Breast epithelium (tissue), 4 donors: ENCODE measurements around the gene FBXO22. TPM values are rescaled to one million over a fixed set of nuclear protein-coding genes. Genes with fewer than 3 reads are reported as not detected.

Experiments
- DNase-seq, 2 donors: peaks; one replicate each; pipeline ENCODE4 v3.0.0-alpha.2; 2019; ENCODE audit warnings: low spot score in 2 of 2
- H3K27ac ChIP-seq, 2 donors: fragments of 200-600 bp; sonication (generic) in 1 of 2; one replicate each; pipeline ENCODE4 v1.5.1; 2016 to 2019; ENCODE audit warnings: mild to moderate bottlenecking in 1 of 2
- H3K27me3 ChIP-seq, 2 donors: fragments of 200-600 bp; sonication (generic) in 1 of 2; one replicate each; pipeline versions ENCODE4 v1.5.1 to v1.6.0; 2017 to 2019; ENCODE audit warnings: control low read depth in 1 of 2, mild to moderate bottlenecking in 1 of 2
- H3K36me3 ChIP-seq: fragments of 200-600 bp; one replicate; pipeline ENCODE4 v1.5.1; 2019
- H3K4me1 ChIP-seq, 2 donors: fragments of 200-600 bp; sonication (generic); one replicate each; pipeline ENCODE4 v1.5.1; 2016 to 2019; ENCODE audit warnings: control low read depth in 1 of 2
- H3K4me3 ChIP-seq, 3 donors: fragments of 200-600 bp; sonication (generic); 1 replicate in 2 of 3; 2 replicates in 1 of 3; pipeline ENCODE4 v1.5.1; 2016 to 2019; ENCODE audit warnings: mild to moderate bottlenecking in 3 of 3, moderate library complexity in 2 of 3
- H3K9me3 ChIP-seq, 2 donors: fragments of 200-600 bp; sonication (generic) in 1 of 2; one replicate each; pipeline ENCODE4 v1.5.1; 2016 to 2019; ENCODE audit warnings: control low read depth in 1 of 2
- POLR2A ChIP-seq: fragments of 450-650 bp; IDR thresholded peaks from one replicate; pipeline ENCODE4 v1.6.1; 2016; ENCODE audit warnings: antibody characterized with exemption, mild to moderate bottlenecking, moderate library complexity
- POLR2AphosphoS5 ChIP-seq, 3 donors: sonication (generic); formaldehyde crosslinking; IDR thresholded peaks; one replicate each; pipeline ENCODE4 v1.6.1; 2017; ENCODE audit warnings: antibody characterized with exemption in 3 of 3
- intact Hi-C: fragments of 100-400 bp; cut with DNase I; formaldehyde crosslinking; loops from one replicate; pipeline ENCODE4 v1.15.1; 2023; ENCODE audit warnings: low total_unique reads
- total RNA-seq, 3 donors: library from RNA; depleted of rRNA; stranded (reverse); fragments of >200 nt; gene quantifications; one replicate each; pipeline ENCODE4 v1.1.0, GENCODE V29; 2016
- TF ChIP-seq, protein P1 (sequence below), 3 donors: fragments of 450-650 bp; IDR thresholded peaks; one replicate each; pipeline ENCODE4 v1.5.1; 2016 to 2017; ENCODE audit warnings: antibody characterized with exemption in 3 of 3, mild to moderate bottlenecking in 3 of 3, moderate library complexity in 3 of 3

The FBXO22 gene
- total RNA-seq, 3 donors from 2014 or later = 12.8 to 25.3 (median 24.6) TPM

DNA sequence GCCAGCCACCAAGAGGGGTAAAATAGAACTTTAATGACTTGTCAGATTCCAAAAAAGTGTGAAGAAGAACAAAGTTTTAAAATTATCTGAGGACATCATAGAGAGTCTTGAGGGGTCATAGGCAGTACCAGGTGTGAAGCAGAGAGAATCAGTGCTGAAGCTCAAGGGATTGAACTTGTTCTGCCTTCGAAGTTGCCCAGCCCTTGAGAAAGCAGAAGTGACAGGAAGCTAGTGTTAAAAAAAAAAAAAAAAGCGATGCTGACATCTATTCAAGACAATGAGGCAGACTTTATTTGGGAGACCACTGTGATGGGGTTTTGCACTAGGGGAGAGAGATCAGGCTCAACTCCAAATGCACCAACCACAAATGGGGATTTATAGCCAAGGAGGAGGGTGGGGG is 21.8 kb downstream of the FBXO22 start:
- no peak overlapping the region for H3K4me3 ChIP-seq
- intact Hi-C loops = no loop called here
- no peak for DNase-seq
- H3K9me3 ChIP-seq = no peaks in the 10 kb centered on the region
- H3K36me3 ChIP-seq = no peaks in the 10 kb centered on the region
- no peaks in the 10 kb centered on the region for H3K4me1 ChIP-seq
- no peak overlapping the region for H3K27ac ChIP-seq
- no peaks in the 10 kb centered on the region for H3K27me3 ChIP-seq
- no peak for TF ChIP-seq POLR2AphosphoS5 (IDR thresholded peaks at IDR 0.05)
- no peak for TF ChIP-seq POLR2A
- TF ChIP-seq, protein P1, sequence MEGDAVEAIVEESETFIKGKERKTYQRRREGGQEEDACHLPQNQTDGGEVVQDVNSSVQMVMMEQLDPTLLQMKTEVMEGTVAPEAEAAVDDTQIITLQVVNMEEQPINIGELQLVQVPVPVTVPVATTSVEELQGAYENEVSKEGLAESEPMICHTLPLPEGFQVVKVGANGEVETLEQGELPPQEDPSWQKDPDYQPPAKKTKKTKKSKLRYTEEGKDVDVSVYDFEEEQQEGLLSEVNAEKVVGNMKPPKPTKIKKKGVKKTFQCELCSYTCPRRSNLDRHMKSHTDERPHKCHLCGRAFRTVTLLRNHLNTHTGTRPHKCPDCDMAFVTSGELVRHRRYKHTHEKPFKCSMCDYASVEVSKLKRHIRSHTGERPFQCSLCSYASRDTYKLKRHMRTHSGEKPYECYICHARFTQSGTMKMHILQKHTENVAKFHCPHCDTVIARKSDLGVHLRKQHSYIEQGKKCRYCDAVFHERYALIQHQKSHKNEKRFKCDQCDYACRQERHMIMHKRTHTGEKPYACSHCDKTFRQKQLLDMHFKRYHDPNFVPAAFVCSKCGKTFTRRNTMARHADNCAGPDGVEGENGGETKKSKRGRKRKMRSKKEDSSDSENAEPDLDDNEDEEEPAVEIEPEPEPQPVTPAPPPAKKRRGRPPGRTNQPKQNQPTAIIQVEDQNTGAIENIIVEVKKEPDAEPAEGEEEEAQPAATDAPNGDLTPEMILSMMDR (IDR thresholded peaks at IDR 0.05) = no peak

DNA sequence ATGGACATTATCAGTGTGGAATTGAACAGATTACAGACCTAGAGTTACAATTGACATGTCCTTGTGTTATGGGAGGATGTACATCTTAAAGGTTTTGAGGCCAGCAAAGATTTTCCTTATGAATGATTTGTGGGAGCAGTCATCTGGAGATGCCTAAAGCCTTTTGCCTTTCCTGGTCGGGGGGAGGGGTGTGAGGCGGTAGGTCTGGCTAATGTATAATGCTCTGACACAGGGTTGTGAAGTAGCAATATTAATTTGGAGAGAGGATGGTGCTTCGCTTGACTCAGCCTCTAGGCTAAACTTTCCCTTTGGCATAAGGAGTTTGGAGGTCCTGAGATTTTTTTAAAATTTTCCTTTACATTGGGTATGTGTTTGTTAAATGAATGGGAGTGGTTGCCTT is 23.3 kb downstream of the FBXO22 start:
- Histone ChIP-seq H3K27me3 (no peaks in the 10 kb centered on the region), H3K27ac (no peak overlapping the region), H3K36me3 (no peaks in the 10 kb centered on the region), H3K4me1 (no peaks in the 10 kb centered on the region), H3K9me3 (no peaks in the 10 kb centered on the region), H3K4me3 (no peak overlapping the region)
- TF ChIP-seq POLR2A (no peak), POLR2AphosphoS5 (IDR thresholded peaks at IDR 0.05) (no peak)
- TF ChIP-seq, protein P1 (IDR thresholded peaks at IDR 0.05) = no peak
- intact Hi-C loops = no loop called here
- DNase-seq = no peak

DNA sequence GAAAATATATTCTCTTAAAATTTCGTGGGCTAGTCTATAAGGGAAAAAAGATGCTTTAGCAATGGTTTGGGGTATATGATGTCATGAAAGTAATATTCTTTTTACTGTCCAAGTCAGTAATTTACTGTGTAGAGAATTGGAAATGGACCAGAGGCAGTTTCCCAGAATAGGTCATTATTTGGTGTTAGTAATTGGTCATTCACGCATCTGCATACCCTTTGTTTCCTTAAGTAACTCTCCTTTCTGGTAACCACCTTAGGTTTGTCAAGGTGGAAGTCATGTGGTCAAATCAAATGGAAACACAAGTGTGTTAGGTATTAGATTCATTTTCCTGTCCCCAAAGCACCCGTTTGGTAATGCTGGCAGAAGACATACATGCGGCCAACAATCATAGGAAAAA is 23.9 kb downstream of the FBXO22 start:
- H3K27me3 ChIP-seq = no peaks in the 10 kb centered on the region
- TF ChIP-seq, protein P1 (IDR thresholded peaks at IDR 0.05) = no peak
- no peak for TF ChIP-seq POLR2A
- TF ChIP-seq POLR2AphosphoS5 (IDR thresholded peaks at IDR 0.05) = no peak
- H3K4me3 ChIP-seq = no peak overlapping the region
- no peak for DNase-seq
- H3K36me3 ChIP-seq = peaks cover 4% of the 10 kb centered on the region
- intact Hi-C loops = no loop called here
- H3K4me1 ChIP-seq = no peaks in the 10 kb centered on the region
- no peak overlapping the region for H3K27ac ChIP-seq
- no peaks in the 10 kb centered on the region for H3K9me3 ChIP-seq

DNA sequence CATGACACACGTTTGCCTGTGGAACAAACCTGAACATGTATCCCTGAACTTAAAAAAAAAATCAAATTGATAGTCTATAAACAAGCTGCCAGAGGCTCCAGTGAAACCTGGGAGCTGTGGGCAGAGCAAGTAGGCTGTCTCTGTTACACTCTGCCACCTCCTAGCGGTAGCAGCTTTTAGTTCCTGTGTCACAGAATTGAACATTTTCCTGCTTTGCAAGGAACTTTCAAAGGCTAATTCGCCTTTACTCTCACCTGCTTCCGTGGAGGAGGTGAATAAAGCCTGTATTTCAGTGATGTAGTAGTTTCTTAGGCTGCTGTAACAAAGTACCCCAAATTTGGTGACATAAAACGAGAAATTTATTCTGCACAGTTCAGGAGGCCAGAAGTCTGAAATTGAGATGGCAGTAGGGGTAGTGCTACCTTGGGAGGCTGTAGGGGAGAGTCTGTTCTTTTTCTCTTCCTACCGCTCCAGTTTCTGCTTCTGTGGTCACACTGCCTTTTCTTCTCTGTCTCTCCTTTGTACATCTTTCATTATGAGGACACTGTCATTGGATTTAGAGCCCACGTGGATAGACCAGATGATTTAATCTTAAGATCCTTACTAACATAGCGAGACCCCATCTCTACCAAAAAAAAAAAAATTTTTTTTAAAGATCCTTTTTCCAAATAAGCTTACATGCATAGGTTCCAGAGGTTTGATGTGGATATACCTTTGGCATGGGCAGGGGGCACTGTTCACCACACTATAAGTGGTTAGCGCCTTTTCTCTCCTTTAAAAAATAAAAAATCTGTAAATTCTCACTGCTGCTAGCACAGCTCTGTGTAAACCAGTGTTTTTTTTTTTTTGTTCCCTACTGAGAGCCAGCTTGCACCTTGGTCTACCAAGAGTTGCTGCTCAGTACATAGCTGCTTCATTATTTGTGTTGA is 25.3 kb downstream of the FBXO22 start:
- TF ChIP-seq, protein P1 (IDR thresholded peaks at IDR 0.05) = no peak
- no peak for TF ChIP-seq POLR2A
- TF ChIP-seq POLR2AphosphoS5 (IDR thresholded peaks at IDR 0.05) = no peak
- Histone ChIP-seq H3K4me1 (no peaks in the 10 kb centered on the region), H3K9me3 (no peaks in the 10 kb centered on the region), H3K27me3 (no peaks in the 10 kb centered on the region), H3K4me3 (no peak overlapping the region), H3K27ac (no peak overlapping the region), H3K36me3 (peaks cover 6% of the 10 kb centered on the region)
- no peak for DNase-seq
- intact Hi-C loops = no loop called here

DNA sequence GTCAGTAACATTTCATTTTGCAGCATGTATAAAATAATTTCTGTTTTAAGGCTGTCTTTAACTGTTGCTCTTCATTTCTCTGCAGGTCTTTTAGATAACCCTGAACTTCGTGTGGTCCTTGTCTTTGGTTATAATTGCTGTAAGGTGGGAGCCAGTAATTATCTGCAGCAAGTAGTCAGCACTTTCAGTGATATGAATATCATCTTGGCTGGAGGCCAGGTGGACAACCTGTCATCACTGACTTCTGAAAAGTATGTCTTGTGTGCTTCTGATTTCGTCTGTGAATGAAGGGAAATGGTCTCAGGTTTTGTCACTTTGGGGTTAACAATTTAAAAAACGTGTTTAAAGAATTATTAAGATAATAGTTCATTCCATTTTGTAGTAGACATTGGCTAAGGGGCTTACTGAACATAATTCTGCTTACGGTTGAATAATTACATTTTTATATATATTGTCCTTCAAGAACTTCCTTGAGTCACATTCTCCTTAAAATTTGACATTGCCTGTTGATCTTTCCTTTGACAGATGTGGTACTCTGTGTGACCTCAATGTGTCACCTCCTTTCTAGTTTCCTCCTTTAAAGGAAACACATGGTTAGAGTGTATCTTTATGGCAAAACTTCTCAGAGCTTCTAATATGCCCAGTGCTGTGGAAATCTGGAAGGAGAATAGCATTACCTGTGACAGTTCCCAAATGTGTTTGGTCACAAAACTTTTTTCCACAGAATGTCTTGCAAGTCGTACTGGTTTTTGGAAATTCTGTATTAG is 26.3 kb downstream of the FBXO22 start:
- no peak for DNase-seq
- H3K27ac ChIP-seq = no peak overlapping the region
- TF ChIP-seq POLR2AphosphoS5 (IDR thresholded peaks at IDR 0.05) = no peak
- TF ChIP-seq, protein P1 (IDR thresholded peaks at IDR 0.05) = no peak
- TF ChIP-seq POLR2A = no peak
- no peak overlapping the region for H3K4me3 ChIP-seq
- no peaks in the 10 kb centered on the region for H3K9me3 ChIP-seq
- peaks cover 11% of the 10 kb centered on the region for H3K36me3 ChIP-seq
- intact Hi-C loops = no loop called here
- H3K27me3 ChIP-seq = no peaks in the 10 kb centered on the region
- H3K4me1 ChIP-seq = no peaks in the 10 kb centered on the region
